ENCODE data around the gene CCDC78. TPM values are rescaled to one million over a fixed set of nuclear protein-coding genes. Genes with fewer than 3 reads are reported as not detected.

Gene CCDC78
- total RNA-seq, 6 experiments from 2014 or later, result 2.2 to 4.1 (median 3.4) TPM

GRCh38 chr16:678209-678857 is 47.9 kb downstream of the CCDC78 start:
- Mint-ChIP-seq H3K4me3 (no peak overlapping the region), H3K27me3 (ENCODE audit: insufficient read depth) (peaks cover 5% of the 10 kb centered on the region), H3K9me3 (no peaks in the 10 kb centered on the region), H3K4me1 (ENCODE audit: low read depth) (peaks cover 14% of the 10 kb centered on the region), H3K27ac (no peak overlapping the region), H3K36me3 (ENCODE audit: low read depth) (peaks cover 12% of the 10 kb centered on the region; the same call in 1 of the 2 replicates)
- DNase-seq, result no peak
- TF ChIP-seq, protein P1, sequence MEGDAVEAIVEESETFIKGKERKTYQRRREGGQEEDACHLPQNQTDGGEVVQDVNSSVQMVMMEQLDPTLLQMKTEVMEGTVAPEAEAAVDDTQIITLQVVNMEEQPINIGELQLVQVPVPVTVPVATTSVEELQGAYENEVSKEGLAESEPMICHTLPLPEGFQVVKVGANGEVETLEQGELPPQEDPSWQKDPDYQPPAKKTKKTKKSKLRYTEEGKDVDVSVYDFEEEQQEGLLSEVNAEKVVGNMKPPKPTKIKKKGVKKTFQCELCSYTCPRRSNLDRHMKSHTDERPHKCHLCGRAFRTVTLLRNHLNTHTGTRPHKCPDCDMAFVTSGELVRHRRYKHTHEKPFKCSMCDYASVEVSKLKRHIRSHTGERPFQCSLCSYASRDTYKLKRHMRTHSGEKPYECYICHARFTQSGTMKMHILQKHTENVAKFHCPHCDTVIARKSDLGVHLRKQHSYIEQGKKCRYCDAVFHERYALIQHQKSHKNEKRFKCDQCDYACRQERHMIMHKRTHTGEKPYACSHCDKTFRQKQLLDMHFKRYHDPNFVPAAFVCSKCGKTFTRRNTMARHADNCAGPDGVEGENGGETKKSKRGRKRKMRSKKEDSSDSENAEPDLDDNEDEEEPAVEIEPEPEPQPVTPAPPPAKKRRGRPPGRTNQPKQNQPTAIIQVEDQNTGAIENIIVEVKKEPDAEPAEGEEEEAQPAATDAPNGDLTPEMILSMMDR (IDR thresholded peaks at IDR 0.05), result no peak

DNA sequence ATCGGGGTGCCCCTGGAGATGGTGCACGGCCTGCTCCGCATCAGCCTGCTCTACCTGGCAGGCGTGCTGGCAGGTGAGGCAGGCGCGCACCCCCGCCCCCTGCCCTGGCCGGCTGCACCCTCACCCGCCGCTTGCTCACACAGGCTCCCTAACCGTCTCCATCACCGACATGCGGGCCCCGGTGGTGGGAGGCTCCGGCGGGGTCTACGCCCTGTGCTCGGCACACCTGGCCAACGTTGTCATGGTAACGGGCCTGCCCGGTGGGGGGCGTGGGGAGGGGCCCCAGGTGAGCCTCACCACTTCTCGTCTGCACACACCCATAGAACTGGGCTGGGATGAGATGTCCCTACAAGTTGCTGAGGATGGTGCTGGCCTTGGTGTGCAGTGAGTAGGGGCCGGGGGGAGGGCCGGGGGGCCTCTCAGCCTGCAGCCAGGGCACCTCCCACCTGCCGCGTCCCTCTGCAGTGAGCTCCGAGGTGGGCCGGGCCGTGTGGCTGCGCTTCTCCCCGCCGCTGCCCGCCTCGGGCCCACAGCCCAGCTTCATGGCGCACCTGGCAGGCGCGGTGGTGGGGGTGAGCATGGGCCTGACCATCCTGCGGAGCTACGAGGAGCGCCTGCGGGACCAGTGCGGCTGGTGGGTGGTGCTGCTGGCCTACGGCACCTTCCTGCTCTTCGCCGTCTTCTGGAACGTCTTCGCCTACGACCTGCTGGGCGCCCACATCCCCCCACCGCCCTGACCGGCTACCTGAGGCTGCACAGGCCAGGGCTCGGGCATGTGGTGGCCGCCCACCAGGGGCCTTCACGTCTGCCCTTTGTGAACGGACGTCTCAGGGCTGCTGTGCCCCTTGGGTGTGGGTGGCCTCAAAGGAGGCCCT is 48.7 kb downstream of the CCDC78 start:
- Mint-ChIP-seq H3K27me3 (ENCODE audit: insufficient read depth) (peaks cover 5% of the 10 kb centered on the region), H3K27ac (no peak overlapping the region), H3K4me1 (ENCODE audit: low read depth) (peaks cover 13% of the 10 kb centered on the region), H3K4me3 (no peak overlapping the region), H3K36me3 (ENCODE audit: low read depth) (peaks cover 10% of the 10 kb centered on the region; the same call in 1 of the 2 replicates), H3K9me3 (no peaks in the 10 kb centered on the region)
- TF ChIP-seq, protein P1 (IDR thresholded peaks at IDR 0.05), result no peak
- DNase-seq, result no peak

GRCh38 chr16:676913-677312 is 49.3 kb downstream of the CCDC78 start:
- TF ChIP-seq, protein P1 (IDR thresholded peaks at IDR 0.05), result no peak
- H3K4me3 Mint-ChIP-seq, result no peak overlapping the region
- peaks cover 10% of the 10 kb centered on the region for H3K4me1 Mint-ChIP-seq (ENCODE audit: low read depth)
- no peaks in the 10 kb centered on the region for H3K9me3 Mint-ChIP-seq
- H3K27me3 Mint-ChIP-seq (ENCODE audit: insufficient read depth), result peaks cover 5% of the 10 kb centered on the region
- H3K36me3 Mint-ChIP-seq (ENCODE audit: low read depth), result peaks cover 7% of the 10 kb centered on the region; the same call in 1 of the 2 replicates
- H3K27ac Mint-ChIP-seq, result no peak overlapping the region
- no peak for DNase-seq

DNA sequence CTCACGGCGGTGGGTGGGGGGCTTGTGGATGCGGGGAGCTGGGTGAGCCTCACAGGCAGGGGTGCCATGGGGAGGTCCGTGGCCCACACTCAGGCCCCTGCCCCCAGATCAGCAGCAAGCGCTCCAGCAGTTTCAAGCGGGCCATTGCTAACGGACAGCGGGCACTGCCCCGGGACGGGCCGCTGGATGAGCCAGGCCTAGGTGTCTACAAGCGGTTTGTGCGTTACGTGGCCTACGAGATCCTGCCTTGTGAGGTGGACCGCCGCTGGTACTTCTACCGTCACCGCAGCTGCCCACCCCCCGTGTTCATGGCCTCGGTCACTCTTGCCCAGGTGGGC is 49.7 kb downstream of the CCDC78 start:
- Mint-ChIP-seq H3K4me1 (ENCODE audit: low read depth) (peaks cover 7% of the 10 kb centered on the region), H3K4me3 (no peak overlapping the region), H3K36me3 (ENCODE audit: low read depth) (peaks cover 3% of the 10 kb centered on the region; the same call in 1 of the 2 replicates), H3K27me3 (ENCODE audit: insufficient read depth) (peaks cover 5% of the 10 kb centered on the region), H3K9me3 (no peaks in the 10 kb centered on the region), H3K27ac (no peak overlapping the region)
- DNase-seq, result no peak
- TF ChIP-seq, protein P1 (IDR thresholded peaks at IDR 0.05), result no peak

GRCh38 chr16:675884-676564 is 50.2 kb downstream of the CCDC78 start:
- no peak for DNase-seq
- H3K4me3 Mint-ChIP-seq, result no peak overlapping the region
- peaks cover 5% of the 10 kb centered on the region for H3K27me3 Mint-ChIP-seq (ENCODE audit: insufficient read depth)
- no peak overlapping the region for H3K27ac Mint-ChIP-seq
- no peaks in the 10 kb centered on the region for H3K36me3 Mint-ChIP-seq (ENCODE audit: low read depth)
- no peaks in the 10 kb centered on the region for H3K9me3 Mint-ChIP-seq
- TF ChIP-seq, protein P1 (IDR thresholded peaks at IDR 0.05), result no peak
- H3K4me1 Mint-ChIP-seq (ENCODE audit: low read depth), result peaks cover 2% of the 10 kb centered on the region

Measured in HFFc6 (cell line).